NCI-H187 (cell line): Measurements from ENCODE around the gene TRMO.
A peak's percentile ranks its signal among the peaks of the same experiment; 100 is the strongest.

ENCODE experiments used
- DNase-seq, 2 experiments: peaks; one replicate each; lab custom pipeline; 2025; lab: John Stamatoyannopoulos, UW

Gene TRMO

DNA sequence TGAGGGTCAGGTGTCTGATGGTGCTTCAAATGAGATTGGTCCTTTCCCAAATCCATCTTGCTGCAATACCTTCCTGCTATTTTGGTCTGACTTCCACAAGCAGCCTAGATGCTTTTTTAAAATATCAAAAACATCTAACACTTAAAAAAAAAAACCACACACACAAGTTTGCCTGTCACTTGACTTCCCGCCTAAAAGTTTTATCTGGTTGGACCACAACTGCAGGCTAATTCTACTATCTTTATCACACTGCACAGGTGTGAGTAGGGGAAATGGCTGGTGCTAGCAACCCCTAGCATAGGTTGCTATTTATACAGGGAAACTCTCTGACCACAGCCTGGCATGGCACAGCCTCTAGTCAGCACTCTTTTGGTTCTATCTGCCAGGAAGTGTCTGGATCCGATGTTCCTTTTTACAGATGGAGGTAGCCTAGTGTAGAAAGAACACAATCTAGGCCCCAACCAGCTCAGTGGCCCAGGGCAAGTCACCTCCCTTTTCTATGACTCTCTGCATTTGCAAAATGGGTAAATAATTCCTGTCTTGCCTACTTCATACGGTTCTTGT, 15.9 kb upstream of the TRMO start, which contains the start of gene HEMGN:
Gene HEMGN (minus strand): TSS at position 92 of the 564 bp plus-strand sequence. CDS start 36 bp downstream, at position 56.
- DNase-seq: no peak

DNA sequence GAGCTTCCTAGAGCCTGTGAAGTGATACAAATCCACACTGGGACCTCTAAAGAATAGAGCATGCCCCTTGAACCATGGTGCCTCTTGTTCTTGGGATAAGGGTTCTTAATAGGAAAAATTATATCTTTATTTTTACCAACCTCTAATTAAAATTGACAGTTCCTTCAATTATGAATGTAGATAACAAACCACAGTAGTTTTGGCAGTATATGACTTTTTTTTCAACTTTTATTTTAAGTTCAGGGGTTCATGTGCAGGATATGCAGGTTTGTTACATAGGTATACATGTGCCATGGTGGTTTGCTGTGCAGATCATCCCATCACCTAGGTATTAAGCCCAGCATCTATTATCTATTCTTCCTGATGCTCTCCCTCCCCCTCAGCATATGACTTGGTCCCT, 14.7 kb upstream of the TRMO start:
- no peak for DNase-seq

DNA sequence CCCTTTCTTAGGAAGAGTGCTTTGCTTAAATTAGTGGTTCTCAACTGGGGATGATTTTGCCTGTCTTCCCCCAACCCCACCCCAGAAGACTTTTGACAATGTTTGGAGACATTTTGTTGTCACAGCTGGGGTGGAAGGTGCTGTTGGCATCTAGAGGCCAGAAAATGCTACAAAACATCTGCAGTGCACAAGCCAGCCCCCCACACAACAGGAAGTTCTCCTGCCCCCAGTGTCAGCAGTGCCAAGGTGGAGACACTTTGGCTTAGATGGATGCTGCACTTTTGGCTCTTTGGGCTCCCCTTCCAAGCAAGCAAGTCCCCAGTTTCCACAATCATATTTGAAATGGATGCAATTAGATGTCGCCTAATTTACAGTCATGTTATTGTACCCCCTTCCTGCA, 13.0 kb upstream of the TRMO start:
- DNase-seq: no peak

DNA sequence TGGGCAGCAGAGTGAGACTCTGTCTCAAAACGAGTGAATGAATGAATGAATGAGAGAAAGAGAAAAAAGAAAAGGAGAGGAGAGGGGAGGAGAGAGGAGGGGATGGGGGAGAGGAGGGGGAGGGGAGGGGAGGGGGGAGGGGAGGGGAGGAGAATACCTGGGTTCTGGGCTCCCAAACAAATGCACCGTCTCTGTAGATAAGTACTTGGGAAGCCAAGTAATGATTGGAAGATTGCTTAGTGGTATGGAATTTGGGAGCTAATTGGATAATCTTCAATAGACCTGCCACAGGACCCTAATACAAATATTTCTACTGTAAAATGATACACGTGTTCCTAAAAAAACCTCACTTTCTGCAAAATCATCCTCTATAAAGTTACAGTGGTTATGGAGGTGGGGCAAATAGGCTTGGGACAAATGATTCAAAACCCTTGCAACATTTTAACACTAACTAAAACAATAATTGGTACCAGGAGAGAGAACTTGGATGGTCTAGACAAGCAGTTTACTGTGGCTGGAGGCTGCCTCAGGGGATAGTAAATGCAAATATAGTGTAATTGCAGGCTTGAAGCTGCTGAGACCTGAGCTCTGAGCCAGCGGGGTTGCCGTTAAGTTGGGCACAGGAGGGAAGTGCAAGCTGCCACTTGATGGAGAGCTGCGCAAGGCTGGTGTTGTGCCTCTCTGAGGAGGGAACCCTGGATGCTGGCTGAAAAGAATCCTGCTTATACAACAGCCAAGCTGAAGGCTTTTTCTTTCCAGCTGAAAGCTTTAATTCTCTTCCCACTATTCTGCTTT, 12.2 kb upstream of the TRMO start:
- no peak for DNase-seq

DNA sequence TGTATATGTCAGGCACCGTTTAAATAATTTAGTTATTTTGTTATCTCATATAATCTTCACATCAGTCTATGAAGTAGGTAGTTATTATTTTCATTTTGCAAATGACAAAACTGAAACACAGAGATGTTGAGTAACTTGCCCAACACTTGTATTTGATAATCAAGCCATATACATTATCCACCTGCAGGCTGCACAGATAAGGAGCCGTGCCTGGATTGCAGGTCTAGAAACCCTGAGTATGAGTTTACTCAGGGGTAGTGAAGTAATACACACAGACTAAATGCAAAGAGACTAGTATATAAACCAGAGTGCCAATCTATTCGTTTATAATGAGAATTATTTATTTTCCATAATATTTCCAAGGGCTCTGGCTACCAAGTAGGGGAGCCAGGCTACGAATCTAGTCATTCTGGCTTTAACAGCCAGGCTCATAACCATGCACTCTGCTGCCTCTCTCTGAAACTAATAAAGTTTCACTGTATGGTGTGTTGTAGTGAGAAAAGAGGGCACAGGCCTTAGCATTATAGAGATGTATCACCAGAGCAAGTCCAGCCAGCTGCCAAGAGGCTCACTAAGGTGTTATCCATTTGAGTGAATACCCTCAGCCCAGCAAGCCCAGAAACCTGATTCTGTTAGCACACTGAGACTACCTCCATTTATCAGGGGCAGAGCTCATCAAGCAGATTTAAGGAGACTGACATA, 11.1 kb upstream of the TRMO start:
- DNase-seq: no peak

DNA sequence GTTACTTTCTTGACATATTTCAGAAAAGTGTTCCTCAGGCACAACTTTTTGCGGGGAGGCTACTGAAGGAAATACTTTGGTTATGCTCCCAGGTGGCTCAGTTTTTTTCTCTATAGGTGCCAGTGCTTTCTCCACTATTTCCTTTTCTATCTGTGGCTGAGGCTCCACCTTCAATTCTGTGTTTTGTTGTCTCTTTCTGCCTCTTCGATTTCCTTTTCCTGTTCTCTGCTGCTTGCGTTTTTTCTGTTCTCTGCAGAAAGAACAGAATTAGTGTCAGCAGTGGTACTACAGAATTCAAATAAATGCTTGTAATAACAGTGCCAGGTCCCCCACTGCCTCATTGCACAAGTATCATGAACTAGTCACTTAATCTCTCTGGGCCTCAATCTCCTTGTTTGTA, 8.7 kb upstream of the TRMO start:
- DNase-seq: no peak

DNA sequence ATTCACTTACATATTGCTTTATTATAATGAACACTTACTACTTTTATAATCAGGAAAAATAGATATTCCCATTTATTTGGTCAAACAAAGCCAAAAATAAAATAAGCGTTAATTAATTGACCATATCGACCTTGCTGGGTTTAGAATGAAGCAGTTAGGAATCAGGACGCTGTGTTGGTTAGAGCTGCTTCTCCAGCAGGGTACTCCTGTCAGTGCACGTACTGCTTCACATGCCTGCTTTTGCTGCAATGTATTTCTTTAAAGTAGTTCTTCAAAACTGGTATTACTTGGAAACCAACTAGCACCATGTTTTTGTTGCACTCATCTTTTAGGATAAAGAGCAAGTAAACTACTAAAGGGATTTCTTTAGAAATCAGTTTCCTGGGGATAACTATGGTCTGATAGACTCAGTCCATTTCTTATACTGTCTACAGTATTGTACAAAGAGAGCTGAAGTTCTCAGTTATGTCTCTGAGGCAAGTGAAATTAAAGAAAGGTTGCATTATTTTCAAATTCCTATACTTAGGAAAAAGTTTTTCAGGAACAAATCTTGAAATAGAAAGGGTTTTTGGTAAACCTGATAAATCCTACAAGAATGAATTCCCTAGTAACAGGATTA, 6.8 kb upstream of the TRMO start:
- DNase-seq: no peak

DNA sequence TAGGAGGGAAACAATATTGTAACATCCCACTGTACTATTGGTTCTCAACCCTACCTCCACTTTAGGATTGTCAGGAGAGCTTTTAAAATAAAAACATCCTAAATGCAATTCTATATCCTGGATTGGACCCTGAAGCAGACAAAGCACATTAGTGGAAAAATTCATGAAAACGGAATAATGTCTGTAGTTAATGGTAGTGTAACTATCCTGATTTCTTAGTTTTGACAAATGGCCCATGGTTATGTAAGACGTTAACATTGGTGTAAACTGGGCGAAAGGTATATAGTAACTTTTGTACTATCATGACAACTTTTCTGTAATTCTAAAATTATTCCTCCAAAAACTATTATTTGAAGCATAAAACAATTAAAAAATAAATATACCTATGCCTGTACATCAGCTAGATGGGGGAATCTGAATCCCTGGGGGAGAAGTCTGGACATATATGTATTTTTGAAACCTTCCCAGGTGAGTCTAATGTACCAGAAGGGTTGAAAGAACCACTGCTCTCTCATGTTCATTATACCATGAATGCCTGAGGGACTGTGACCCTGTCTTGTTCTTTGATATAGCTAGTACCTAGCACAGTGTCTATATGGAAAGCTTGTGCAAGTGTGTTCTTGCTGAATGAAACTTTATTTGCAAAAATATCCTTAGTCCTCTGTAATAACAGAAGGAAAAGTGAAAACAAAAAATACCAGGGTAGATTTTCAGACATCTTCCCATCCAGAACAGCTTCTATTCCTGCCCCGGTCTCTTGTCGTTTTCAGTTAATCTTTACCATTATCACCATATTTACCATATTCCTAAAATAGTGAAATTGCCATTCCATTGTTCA, 3.4 kb upstream of the TRMO start:
- DNase-seq: no peak

DNA sequence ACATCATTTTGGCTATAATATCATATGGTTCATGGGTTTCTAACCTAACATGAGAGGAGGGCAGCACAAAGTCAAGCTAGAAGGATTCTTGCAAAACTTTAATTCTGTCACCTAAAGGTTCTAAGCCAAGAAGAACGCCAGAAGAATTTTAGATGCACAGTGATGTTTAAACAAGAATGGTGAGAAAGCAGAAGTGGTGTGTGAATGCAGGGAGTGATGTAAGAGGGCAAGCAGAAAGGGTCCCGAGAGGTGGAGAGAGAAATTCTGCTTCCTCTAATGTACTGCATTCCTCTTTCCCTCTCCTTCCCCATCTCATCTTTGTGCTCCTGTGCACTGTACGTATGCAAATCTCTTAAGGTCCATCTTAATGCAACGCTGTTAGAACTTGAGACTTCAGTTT, 2.1 kb upstream of the TRMO start:
- no peak for DNase-seq

DNA sequence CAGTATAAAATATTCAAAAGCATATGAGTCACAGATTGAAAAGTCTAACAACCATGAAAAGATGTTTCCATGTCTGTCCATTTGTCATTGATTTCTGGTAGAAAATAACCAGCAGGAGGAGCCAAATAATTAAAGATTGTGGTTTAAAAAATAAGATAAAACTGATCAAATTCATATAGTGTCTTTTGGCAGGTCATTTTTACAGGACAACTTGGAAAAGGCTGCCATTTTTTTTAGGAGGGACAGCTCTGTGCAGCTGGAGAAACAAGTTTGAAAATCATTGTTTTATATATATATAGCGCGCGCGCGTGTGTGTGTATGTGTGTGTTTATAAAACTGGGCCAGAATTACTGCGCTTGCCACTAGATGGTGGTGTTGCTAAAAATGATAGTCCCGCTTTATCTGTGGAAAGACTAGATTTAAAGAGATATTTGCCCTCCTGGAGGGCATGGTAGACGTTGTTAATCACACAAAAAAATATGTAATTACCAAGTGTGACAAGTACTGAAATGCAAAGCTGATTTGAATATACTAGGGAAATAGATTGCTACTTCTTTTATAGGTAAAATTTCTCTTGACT, 1.3 kb upstream of the TRMO start:
- DNase-seq: peak; percentile 29 to 36

DNA sequence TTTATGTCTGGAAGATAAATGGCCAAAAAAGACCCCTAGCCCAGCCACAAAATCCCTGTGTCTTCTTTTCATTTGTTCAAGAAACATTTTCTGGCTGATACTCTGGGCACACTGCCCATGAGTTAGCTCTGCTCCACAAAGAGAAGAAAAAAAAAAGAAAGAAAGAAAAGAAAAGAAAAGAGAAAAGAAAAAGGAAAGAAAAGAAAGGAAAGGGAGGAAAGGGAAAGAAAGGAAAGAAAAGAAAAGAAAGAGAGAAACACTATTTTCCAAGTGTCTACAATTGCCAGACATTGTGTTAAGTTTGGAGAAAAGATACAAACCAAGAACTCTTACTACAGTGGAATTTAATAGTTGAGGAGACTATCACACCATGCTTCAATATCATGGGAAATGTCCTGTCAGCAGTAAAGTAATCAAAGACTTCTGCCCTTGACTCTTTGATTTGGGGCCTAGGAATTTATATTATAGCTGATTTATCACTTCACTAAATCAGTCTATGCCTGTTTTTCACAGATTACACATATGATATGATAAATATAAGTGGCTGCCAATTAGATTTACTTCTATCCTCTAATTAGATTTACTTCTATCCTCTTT, 3.0 kb downstream of the TRMO start:
- no peak for DNase-seq

DNA sequence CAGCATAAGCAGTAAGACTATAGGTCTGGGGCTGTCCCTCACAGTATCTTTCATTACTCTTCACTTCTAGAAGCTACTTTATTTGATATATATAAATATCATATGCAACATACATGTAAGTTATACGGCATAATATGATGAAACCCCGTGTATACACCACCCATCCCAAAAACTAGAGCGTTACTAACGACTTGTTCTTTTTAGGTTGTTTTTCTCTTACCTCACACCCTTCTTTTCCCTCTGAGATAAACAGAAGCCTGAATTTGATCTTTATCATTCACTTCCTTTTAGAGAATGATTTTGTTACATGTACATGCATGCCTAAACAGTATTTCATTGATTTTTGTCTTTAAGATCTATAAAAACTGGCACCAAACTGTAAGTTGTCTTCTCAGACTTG, 3.7 kb downstream of the TRMO start:
- DNase-seq: no peak

DNA sequence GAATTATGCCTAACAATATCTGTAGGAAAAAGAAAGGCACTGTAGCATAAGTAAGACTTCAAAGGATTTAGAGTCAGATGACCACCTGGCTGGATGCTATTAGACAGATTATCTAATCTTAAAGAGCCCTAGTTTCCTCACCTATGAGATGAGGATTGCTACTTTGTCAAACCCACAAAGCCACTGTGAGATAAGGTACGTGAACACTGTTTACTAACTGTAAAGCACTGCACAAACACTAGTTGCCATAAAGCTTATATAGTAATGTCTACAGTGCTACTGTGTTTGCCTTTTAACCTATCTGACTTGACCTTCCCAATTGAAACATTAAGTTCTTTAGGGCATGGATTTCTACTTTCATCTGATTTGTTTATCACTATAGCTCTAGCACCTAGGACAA, 10.3 kb downstream of the TRMO start:
- no peak for DNase-seq

DNA sequence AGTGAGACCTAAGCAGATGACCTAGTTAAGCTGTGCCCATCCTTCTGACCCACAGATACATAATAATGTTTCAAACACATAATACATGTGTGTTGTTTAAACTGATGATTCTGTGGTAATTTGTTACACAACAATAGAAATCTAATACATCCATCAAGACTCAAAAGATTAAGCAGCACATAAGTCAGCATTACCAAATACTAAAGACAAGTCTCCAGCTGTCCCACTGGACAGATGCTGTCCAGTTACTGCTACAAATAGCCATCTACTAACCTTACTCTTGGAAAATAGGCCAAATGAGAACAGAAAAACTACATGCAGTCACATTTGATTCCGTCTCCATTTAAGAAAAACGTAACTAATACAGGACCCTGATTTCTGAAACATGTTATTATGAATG, 10.8 kb downstream of the TRMO start:
- no peak for DNase-seq

DNA sequence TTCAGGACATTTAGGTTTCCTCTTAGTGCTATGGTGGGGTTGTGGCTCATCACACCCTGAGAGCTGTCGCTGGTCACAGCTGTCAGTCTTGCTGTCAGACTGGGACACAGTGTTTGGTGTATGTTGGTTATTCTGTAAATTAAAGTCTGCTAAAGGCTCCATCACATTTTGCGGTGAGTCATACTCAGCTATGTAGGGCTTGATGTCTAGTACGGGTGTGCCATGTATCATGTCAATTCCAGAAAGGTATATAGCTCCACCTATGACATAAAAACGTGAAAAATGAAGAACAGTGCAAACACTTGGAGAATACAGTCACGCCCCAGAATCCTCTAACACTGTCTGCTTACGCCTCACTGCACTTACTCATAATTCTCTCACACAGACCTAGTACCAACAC, 11.9 kb downstream of the TRMO start:
- no peak for DNase-seq

DNA sequence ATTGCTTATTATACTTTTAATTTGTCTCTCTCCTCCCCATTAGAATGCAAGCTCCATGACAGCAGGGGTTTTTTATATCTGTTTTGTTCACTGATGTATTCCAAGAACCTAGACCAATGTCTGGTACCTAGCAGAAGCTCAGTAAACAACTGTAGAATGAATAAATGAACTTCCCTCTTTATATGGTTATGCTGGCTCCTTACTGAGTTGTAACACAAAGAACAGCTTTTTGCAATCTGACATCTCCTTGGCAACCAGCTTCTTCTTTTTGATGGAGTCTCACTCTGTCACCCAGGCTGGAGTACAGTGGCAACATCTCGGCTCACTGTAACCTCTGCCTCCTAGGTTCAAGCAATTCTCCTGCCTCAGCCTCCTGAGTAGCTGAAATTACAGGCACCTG, 13.6 kb downstream of the TRMO start:
- DNase-seq: no peak

DNA sequence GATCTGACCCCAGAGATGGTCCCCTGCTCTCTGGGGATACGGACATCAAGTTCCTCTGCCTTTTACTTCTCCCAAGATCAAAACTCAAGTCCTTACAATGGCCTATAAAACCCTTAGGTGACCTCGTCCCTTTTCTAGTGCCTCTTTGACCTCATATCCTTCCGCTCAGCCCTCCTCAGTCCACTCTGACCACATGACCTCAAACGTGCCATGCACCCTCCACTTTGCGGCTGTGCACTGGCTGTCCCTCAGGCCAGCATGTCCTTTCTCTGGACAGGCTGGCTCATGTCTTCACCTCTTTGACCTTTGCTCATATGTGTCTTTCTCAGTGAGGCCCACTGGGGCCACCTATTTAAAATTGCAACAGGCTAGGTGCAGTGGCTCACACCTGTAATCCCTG, 14.7 kb downstream of the TRMO start:
- no peak for DNase-seq

DNA sequence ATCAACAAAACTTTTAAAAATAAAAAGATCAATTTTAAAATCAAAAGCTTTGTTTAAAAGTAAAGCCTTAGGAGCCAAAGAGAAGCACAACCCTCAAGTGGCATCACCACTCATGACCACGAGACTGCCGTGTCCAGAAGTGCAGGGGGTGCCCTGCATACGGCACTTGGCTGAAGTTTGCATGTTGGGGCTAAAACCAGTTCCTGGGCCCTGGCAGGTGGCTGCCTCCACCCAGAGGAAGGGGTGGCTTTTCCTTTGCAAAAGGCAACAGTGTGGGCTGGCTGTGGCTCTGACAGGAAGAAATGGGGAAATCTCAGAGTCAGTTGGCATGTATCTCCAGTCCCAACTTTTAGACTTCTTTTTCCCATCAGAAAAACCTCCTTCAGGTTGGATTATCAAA, 15.3 kb downstream of the TRMO start:
- no peak for DNase-seq

DNA sequence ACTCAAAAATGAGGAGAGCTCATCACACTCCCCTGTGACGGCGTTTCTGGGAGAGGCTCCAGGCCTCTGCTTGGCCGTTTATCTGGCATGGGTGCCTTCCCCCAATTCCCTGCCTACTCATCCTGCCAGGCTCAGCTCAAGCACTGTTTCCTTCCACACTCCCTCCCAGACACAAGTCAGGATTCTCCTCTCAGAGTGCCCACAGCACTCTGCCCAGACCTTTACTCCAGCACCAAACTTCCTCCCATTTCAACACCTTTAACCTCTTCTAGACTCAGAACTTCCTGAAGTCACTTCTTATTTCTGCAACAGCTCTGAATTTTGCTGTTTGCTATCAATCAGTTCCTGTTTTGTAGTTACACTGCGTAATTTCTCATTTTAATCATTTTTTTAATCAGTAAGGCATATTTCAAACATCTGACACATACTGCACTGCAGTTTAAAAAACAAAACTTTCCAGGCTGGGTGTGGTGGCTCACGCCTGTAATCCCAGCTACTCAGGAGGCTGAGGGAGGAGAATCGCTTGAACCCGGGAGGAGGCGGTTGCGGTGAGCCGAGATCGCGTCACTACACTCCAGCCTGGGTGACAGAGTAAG, 16.0 kb downstream of the TRMO start:
- no peak for DNase-seq

DNA sequence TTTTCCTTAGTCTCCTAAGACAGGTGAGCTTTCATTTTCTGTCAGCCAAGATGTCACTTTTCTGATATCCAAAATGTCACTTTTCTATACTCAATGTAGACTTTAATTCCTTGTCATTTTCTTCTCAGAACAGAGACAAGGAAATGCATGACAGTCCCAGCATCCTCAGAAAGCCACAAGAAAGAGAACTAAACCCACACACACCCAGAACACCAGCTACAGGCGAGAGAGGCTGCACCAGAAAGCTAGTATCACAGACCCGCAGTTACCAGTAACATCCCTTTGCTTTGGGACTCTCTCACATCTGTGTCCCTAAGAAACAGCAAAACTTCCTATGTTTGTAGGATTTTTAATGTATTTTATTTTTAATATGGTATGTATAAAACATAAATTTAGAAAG, 17.1 kb downstream of the TRMO start:
- DNase-seq: no peak

DNA sequence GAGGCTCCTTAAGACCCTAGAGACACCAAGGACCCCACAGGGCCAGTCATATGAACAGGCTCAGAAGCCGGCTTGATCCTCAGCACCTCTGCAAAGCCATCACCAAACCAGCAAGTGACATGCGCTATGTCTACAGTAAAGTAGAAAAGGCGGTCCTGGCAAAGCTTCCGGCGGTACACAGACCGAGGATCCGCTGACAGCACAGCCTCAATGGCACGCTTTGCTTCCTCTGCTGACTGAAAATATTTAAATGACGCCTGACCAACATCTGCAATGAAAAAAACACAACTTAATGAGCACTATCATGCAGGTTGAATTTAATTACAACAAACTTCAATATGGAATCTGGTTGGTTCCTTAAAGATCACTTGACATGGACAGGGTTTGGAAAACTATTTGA, 17.6 kb downstream of the TRMO start:
- DNase-seq: no peak
